Uterus (tissue), 2 donors: ENCODE data around the gene TMEM54.

Experiments
- CTCF ChIP-seq, 4 experiments: fragments of 200-600 bp in 2 of 4; fragments of 450-650 bp in 2 of 4; sonication (generic) in 2 of 4; IDR thresholded peaks; one replicate each; pipeline ENCODE4 v1.5.1; 2016 to 2019; ENCODE audit warnings: antibody characterized with exemption in 4 of 4, mild to moderate bottlenecking in 2 of 4, moderate library complexity in 1 of 4
- POLR2A ChIP-seq, 2 donors: fragments of 450-650 bp; IDR thresholded peaks; one replicate each; pipeline ENCODE4 v1.6.1; 2016; ENCODE audit warnings: antibody characterized with exemption in 2 of 2, mild to moderate bottlenecking in 1 of 2, moderate library complexity in 1 of 2

GRCh38 chr1:32937061-32937460 is 35.9 kb upstream of the TMEM54 start:
- TF ChIP-seq POLR2A (IDR thresholded peaks at IDR 0.05) = no peak
- no peak for TF ChIP-seq CTCF (IDR thresholded peaks at IDR 0.05)
